Coronary artery (tissue), 2 donors: ENCODE results near the gene NR1H3.
"Not testable (repeated sequence)": the region's sequence is repeated elsewhere in the genome, so short reads cannot be mapped to it uniquely, and the experiment has no call there.

ENCODE experiments used
- DNase-seq: peaks from one replicate; pipeline ENCODE4 v3.0.0-alpha.2; 2017; ENCODE audit warnings: low spot score
- H3K27ac ChIP-seq, 2 donors: fragments of 200-600 bp; sonication (generic); one replicate each; pipeline ENCODE4 v1.5.1; 2016 to 2019
- H3K4me3 ChIP-seq: fragments of 200-600 bp; sonication (generic); 2 replicates; pipeline ENCODE4 v1.5.1; 2016; ENCODE audit warnings: mild to moderate bottlenecking, moderate library complexity
- CTCF ChIP-seq: fragments of 200-600 bp; sonication (generic); IDR thresholded peaks from one replicate; pipeline ENCODE4 v1.5.1; 2019; ENCODE audit warnings: antibody characterized with exemption

NR1H3 gene

GRCh38 chr11:47302853-47303252 lies 45.1 kb downstream of the NR1H3 start:
- Histone ChIP-seq H3K4me3 (no peak overlapping the region), H3K27ac (no peak overlapping the region)
- DNase-seq: no peak
- TF ChIP-seq CTCF: no peak

GRCh38 chr11:47305734-47306483 lies 48.1 kb downstream of the NR1H3 start:
- peak; percentile 92 for DNase-seq
- H3K27ac ChIP-seq: peak overlapping the region; percentile 79 to 94
- H3K4me3 ChIP-seq: peak overlapping the region; percentile 37
- TF ChIP-seq CTCF: no peak

- H3K27ac ChIP-seq: peak overlapping the region; percentile 79 to 94
- H3K4me3 ChIP-seq: no peak overlapping the region
- no peak for DNase-seq
- TF ChIP-seq CTCF: no peak
Measured at GRCh38 chr11:47306484-47306844, 48.7 kb downstream of the NR1H3 start.

GRCh38 chr11:47308050-47308823 lies 50.4 kb downstream of the NR1H3 start:
- Histone ChIP-seq H3K4me3 (no peak overlapping the region), H3K27ac (no peak overlapping the region)
- no peak for DNase-seq
- no peak for TF ChIP-seq CTCF

- H3K27ac ChIP-seq: no peak overlapping the region
- no peak overlapping the region for H3K4me3 ChIP-seq
- TF ChIP-seq CTCF: no peak
- DNase-seq: no peak
Measured at GRCh38 chr11:47314992-47315391, 57.2 kb downstream of the NR1H3 start.

GRCh38 chr11:47316501-47316900 lies 58.7 kb downstream of the NR1H3 start:
- H3K4me3 ChIP-seq, H3K27ac ChIP-seq, DNase-seq: not testable (repeated sequence)

- no peak for TF ChIP-seq CTCF
- Histone ChIP-seq H3K4me3 (no peak overlapping the region), H3K27ac (no peak overlapping the region)
- no peak for DNase-seq
Measured at GRCh38 chr11:47317064-47317828, 59.5 kb downstream of the NR1H3 start.
